KOPT-K1 (cell line): ENCODE measurements around the gene IFNA8.
"Not testable (repeated sequence)": the region's sequence is repeated elsewhere in the genome, so short reads cannot be mapped to it uniquely, and the experiment has no call there.

ENCODE experiments used
- H3K27ac ChIP-seq: fragments of 200-600 bp; sonication (generic); 2 replicates; pipeline ENCODE4 v1.5.1; 2016; ENCODE audit warnings: antibody characterized with exemption, mild to moderate bottlenecking, low read depth, low read length; ENCODE audit not compliant: poor library complexity, severe bottlenecking
- H3K36me3 ChIP-seq: fragments of 200-600 bp; sonication (generic); 2 replicates; pipeline ENCODE4 v1.5.1; 2017; ENCODE audit warnings: antibody characterized with exemption, mild to moderate bottlenecking, low read length, moderate library complexity; ENCODE audit not compliant: insufficient read depth
- H3K9me3 ChIP-seq: fragments of 200-600 bp; sonication (generic); 2 replicates; pipeline ENCODE4 v1.5.1; 2017; ENCODE audit warnings: antibody characterized with exemption, low read length, mild to moderate bottlenecking; ENCODE audit not compliant: insufficient read depth, poor library complexity, severe bottlenecking

Gene IFNA8

DNA sequence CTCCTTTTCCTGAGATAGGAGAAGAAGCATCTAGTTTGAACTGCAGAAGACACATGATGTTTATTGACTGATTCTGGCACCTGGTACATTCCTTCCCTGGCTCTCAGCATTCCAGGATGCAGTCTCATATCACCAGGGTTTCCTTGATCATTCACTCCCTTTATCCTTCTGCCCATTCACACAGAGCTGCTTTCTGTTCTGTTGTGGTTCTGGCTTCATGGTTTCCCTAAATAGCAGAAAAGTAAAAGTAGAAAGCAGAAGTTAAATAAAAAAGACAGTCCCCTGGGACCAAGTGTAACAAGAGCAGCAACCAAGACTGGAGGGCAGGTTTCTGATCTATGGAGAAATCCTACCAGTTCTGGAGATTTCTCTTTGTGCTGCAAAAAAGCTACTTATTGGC is 3.2 kb downstream of the IFNA8 start:
- H3K27ac ChIP-seq = no peak overlapping the region
- H3K9me3 ChIP-seq = no peaks in the 10 kb centered on the region
- H3K36me3 ChIP-seq = no peaks in the 10 kb centered on the region

DNA sequence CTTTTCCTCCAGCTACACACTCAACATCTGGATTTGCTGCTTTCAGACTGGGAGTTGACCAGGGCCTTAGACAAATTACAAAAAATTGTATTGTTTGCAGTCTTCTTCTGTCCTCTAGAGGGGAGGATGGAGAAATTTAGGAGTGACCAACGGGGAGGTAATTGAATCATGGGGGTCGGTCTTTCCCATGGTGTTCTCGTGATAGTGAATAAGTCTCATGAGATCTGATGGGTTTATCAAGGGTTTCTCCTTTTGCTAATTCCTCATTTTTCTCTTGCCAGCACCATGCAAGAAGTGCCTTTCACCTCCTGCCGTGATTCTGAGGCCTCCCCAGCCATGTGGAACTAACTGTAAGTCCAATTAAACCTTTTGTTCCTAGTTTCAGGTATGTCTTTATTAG is 4.2 kb downstream of the IFNA8 start:
- no peaks in the 10 kb centered on the region for H3K36me3 ChIP-seq
- H3K9me3 ChIP-seq = no peaks in the 10 kb centered on the region
- no peak overlapping the region for H3K27ac ChIP-seq

DNA sequence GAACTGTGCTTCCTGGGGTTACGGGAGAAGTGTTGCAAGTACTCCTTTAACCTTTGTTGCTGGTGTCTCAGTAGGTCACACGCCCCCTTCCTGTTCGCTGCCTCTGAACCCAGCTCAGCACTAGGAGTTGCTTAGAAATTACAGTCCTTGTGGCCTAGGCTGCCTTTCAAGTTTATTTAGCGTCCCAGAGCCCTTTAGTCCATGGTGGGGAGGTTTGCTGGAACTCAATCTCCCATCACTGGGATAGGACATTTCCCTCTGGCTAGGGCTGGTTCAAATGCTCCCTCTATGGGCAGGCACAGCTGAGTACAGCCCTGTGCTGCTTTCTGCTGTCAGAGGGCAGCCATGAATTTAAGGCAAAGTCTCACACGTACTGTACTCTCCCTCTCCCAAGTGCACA is 4.7 kb downstream of the IFNA8 start:
- Histone ChIP-seq H3K27ac (no peak overlapping the region), H3K36me3 (no peaks in the 10 kb centered on the region), H3K9me3 (no peaks in the 10 kb centered on the region)

DNA sequence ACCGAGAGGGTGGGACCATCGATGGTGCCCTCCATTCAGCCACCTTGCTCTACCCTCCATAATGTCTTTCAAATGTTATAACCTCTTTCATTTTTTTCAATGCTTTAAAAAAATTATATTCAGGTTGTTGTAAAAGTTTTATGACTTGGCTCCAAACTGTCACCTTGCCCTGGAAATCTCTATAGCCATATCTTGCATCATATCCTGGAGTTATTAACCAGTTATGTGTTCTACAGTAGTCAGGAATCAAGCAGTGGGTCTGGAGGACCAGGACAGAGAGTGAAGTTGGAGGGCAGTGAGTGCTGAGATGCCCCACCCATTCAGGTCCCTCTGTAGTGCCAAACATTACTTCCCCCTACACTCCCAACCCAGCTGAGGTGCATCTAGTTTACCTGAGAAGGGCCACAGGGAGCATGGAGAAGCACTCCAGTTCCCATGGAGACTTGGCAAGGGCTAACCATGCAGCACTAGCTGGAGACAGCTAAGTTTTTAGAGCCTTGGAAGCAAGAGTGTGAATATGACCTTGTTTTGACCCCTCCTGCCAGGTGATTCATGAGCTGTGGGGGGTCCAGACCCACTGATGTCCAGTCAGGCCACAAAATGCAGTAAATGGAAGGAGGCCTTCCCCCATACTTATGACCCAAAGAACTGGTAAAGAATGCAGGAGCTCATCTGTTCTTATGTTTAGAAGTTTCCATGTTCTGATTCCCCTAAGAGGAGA is 5.5 kb downstream of the IFNA8 start:
- Histone ChIP-seq H3K9me3 (no peaks in the 10 kb centered on the region), H3K27ac (no peak overlapping the region)

DNA sequence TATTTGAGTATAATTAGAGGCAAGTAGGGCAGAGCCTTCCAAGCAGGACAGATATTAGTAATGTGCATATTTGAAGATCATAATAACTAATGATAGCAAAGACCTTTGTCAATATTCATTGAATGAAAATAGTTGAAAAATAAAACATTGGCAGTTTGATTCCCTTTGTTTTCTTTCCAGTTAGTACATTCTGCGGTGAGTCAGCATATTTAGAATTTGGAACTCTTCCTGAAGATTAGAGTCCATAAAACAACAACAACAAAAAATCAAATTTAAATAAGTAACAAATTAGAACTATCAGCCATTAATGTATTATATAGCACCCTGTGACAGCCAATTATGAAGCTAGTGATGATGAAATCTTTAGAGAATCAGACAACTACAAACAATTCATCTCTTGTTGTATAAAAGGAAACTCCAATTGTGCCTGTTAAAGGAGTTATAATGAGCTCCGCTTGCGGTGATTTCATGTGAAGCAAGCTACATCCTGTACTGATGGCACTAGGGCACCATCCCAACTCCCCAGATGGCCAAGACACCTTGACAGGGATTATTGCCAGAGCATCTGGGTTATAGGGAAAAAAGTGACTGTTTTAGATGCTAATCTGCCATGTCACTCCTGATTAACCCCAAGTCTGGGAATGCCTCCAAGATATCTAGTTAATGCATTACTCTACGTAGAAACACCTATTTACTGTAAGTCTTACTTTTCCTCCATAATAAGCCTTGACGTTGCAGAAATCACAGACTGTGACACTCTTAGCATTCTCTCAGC is 6.8 kb downstream of the IFNA8 start:
- no peak overlapping the region for H3K27ac ChIP-seq
- H3K36me3 ChIP-seq = no peaks in the 10 kb centered on the region
- H3K9me3 ChIP-seq = no peaks in the 10 kb centered on the region

More for the DNA sequence above, 5.5 kb downstream of the IFNA8 start:
- no peaks in the 10 kb centered on the region for H3K36me3 ChIP-seq

DNA sequence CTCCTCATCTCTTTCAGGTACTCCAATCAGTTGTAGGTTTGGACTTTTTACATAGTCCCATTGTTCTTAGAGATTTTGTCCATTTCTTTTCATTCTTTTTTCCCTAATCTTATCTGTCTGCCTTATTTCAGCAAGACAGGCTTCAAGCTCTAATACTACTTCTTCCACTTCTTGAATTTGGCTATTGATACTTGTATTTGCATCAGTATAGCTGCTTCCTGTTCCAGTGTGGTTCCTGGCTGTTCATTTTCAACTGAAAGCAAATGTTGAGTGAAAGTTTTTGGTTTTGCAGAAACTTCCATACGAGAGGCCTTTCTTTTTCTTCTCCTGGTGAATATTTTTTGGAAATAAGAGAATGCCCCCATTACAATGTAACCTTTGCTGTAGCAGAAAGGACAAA is 19.3 kb downstream of the IFNA8 start:
- H3K9me3 ChIP-seq = no peaks in the 10 kb centered on the region
- H3K36me3 ChIP-seq = no peaks in the 10 kb centered on the region
- no peak overlapping the region for H3K27ac ChIP-seq

DNA sequence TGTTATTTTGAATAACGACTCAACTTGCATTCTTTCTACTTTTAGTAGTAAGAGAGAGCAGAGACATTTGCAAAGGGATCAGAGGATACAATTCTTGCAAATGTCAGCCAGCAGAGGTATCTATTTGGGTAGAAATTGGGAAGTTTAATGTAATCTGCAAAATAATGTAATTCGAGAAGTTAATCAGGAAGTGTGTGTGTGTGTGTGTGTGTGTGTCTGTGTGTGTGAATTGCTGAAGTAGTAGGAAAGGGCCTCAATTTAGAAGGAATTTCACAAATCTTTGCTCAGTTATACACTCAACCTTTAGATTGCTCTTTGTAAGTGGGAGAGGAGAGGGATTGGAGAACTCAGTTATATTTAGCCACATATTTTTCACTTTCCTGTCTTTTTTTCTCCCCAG is 20.3 kb downstream of the IFNA8 start:
- Histone ChIP-seq H3K27ac (no peak overlapping the region), H3K36me3 (no peaks in the 10 kb centered on the region), H3K9me3 (no peaks in the 10 kb centered on the region)

DNA sequence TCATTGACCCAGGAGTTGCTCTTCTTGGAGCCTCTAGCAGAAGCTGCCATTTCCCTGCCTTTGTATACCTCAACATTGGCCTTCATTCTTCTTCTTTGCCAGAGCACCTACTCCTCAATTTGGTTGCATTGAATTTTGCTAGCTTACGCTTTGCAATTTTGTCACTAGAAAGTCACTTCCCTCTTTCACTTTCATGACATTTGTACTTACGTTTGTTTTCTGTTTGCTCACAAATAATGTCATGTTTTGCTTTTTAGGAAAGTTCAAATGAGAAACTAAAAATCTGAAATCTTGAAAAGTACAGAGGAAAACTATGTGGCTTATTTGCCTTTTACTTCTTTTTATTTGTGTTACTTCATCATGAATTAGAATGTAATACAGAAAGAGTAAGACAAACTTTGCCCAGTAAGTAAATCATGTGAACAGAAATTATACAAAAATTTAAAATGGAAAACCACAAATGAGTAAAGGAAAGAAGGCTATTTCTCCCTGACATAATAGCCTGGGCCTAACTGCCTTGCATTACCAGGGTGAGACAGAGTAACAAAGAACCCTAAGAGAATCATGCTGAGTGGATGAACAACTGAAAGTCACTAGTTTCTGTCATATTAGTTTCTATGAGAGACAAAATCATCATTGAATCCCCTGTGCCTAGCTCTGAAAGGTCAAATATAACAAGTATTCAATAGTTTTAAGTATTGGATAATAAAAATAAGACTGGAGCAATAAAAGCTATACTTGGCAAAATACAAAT is 23.9 kb downstream of the IFNA8 start:
- H3K27ac ChIP-seq = no peak overlapping the region
- H3K9me3 ChIP-seq = no peaks in the 10 kb centered on the region
- no peaks in the 10 kb centered on the region for H3K36me3 ChIP-seq

DNA sequence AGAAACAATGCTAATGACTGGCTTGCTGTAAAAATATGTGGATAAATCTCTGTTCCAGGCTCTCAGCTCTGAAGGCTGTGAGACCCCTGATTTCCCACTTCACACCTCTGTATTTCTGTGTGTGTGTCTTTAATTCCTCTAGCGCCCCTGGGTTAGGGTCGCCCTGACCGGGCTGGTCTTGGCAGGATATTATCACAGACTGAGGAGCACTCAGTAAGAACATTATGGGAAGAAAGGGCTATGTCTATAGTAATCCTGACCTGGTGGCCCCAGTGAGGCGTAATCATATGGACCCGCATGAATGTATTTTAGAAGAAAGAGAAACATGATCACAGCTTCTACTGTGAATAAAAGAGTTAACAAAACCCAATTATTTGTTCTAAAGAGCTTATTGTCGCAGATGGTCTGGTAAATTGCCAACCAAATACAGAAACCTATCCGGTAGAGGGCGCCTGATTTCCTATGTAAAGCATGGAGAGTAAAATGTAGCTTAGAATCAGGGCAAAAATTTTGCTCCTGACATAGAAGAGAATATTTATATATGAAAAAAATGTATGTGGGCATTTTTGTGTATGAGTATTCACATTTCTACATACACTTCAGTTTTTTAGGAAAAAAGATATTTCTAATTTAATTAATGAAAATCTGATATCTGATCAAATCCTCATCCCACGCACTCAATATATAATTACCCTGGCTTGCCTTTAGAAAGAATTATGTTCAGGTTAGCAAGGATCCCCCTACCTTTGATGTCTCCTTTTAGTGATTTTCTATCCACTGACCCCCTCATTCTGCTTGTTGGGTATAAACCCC is 25.5 kb downstream of the IFNA8 start:
- Histone ChIP-seq H3K36me3 (no peaks in the 10 kb centered on the region), H3K9me3 (no peaks in the 10 kb centered on the region), H3K27ac (no peak overlapping the region)

DNA sequence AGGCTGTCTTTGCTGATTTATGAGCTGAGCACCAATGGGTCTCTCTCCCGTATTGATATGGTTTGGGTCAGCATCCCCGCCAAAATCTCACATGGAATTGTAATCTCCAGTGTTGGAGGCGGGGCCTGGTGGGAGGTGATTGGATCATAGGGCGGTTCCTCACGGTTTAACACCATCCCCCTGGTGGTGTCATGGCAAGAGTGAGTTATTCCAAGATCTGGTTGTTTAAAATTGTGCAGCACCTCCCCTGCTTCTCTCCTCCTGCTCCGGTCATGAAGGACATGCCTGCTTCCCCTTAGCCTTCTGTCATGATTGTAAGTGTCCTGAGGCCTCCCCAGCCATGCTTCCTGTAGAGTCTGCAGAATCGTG is 26.1 kb downstream of the IFNA8 start:
- not testable (repeated sequence) for H3K27ac ChIP-seq, H3K36me3 ChIP-seq, H3K9me3 ChIP-seq

DNA sequence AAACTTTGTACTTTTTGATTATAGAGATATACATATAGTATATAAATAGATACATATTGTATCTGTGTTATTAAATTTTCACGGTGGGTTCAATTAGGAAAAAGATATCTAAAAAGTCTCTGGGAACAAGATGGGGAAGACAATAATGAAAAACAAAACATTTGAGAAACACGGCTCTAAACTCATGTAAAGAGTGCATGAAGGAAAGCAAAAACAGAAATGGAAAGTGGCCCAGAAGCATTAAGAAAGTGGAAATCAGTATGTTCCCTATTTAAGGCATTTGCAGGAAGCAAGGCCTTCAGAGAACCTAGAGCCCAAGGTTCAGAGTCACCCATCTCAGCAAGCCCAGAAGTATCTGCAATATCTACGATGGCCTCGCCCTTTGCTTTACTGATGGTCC is 31.2 kb downstream of the IFNA8 start, which contains the start of gene IFNA1:
TSS of gene IFNA1 (plus strand) at position 301 of the 400 bp plus-strand sequence. CDS start at position 370, 69 bp downstream.
- Histone ChIP-seq H3K27ac (no peak within 1 kb of the TSS), H3K36me3 (no peaks in the 10 kb centered on the region), H3K9me3 (no peaks in the 10 kb centered on the region)

DNA sequence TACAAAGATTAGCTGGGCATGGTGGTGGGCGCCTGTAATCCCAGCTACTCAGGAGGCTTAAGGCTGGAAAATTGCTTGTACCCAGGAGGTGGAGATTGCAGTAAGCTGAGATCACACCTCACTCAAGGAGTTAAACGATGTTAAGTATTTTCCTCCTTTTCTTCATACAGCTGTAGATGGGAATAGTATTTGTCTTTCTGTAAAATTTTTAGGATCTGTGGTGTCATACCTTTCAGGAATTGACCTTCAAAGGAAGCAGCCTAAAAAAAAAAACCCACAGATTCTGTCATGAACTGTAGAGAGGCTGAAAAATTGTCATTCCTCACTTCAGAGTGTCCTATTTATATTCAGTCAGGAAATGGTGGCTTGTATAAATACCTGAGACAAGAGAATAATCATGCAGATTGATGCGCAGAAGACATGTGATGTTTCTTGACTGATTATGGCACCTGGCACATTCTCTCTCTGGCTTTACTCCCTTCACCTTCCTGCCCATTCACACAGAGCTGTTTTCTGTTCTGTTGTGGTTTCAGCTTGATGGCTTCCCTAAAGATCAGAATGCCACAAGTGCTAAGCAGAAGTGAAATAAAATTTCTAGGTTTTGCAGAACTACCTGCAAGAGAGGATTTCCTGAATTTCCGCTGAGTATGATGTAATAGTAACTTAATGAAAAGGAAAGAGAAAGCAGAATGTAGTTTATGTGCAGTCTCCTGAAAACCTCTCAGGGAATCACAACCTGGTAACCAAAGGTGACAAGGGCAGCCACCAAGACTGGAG is 35.1 kb downstream of the IFNA8 start:
- Histone ChIP-seq H3K36me3 (no peaks in the 10 kb centered on the region), H3K27ac (no peak overlapping the region), H3K9me3 (no peaks in the 10 kb centered on the region)

DNA sequence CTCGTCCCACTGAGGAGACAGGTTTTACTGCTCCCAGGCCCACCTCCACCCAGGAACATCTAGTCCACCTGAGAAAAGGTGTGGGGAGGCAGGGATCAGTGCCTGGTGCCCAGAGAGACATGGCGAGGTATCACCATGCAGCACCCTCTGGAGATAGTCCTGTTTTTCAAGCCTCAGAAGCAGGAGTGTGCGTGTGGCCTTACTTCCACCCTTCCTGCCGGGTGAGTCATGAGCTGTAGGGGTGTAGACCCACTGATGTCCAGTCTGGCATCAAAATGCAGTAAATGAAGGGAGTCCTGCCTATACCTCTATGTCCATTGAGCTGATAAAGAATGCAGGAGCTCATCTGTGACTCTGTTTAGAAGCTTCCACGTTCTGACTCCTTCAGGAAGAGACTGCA is 40.4 kb downstream of the IFNA8 start:
- H3K36me3 ChIP-seq, H3K27ac ChIP-seq, H3K9me3 ChIP-seq: not testable (repeated sequence)

DNA sequence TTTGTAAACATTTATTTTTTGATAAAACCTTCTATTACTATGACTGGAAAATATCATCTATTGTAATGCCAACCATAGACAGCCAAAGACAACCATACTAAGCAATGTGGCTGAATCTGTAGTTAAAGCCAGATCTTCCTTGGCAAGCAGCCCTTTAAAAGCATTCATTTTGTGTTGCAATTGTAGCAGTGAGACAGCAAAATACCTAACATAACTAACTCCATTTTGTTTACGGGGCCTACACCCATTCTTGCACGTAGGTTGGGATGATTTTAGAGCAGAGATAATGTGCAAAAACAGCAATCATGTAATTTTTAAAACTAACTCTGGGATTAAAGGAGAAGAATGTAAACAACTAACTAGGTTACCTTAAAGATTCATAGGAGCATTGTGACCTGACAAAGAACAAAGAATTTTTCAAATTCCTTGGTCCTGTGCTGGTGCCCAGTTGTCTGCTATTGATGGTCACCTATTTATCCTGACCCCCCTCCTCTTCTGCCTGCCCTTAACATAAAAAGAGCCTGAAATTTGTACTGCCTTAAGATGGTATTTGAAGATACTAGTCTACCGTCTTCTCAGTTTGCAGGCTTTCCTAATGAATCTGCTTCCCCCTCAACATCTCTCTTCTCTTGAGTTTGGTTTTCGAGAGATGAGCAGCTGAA is 41.9 kb downstream of the IFNA8 start:
- Histone ChIP-seq H3K9me3 (no peaks in the 10 kb centered on the region), H3K36me3 (no peaks in the 10 kb centered on the region), H3K27ac (no peak overlapping the region)
